Sigmoid colon (tissue), 7 donors: Measurements from ENCODE around the gene PAX5. TPM values are rescaled to one million over a fixed set of nuclear protein-coding genes. Genes with fewer than 3 reads are reported as not detected.
A peak's percentile ranks its signal among the peaks of the same experiment; 100 is the strongest.

ENCODE experiments used
- DNase-seq: peaks from one replicate; pipeline ENCODE4 v3.0.0-alpha.2; 2019
- H3K27ac ChIP-seq, 4 donors: fragments of 200-600 bp; sonication (generic); one replicate each; pipeline ENCODE4 v1.5.1; 2016 to 2019; ENCODE audit warnings: mild to moderate bottlenecking in 1 of 4
- H3K27me3 ChIP-seq, 3 donors: fragments of 200-600 bp; sonication (generic); one replicate each; pipeline ENCODE4 v1.5.1; 2019; ENCODE audit warnings: mild to moderate bottlenecking in 1 of 3
- H3K36me3 ChIP-seq, 4 donors: fragments of 200-600 bp; sonication (generic); one replicate each; pipeline ENCODE4 v1.5.1; 2016 to 2019
- H3K4me1 ChIP-seq, 4 donors: fragments of 200-600 bp; sonication (generic); one replicate each; pipeline ENCODE4 v1.5.1; 2017 to 2019
- H3K4me3 ChIP-seq, 4 donors: fragments of 200-600 bp; sonication (generic); one replicate each; pipeline ENCODE4 v1.5.1; 2017 to 2019; ENCODE audit warnings: mild to moderate bottlenecking in 2 of 4, moderate library complexity in 1 of 4
- H3K9me3 ChIP-seq, 4 donors: fragments of 200-600 bp in 3 of 4; sonication (generic) in 3 of 4; one replicate each; pipeline versions ENCODE4 v1.5.1 to v1.6.1; 2013 to 2019
- EP300 ChIP-seq, 4 donors: sonication (generic); formaldehyde crosslinking; IDR thresholded peaks; one replicate each; pipeline ENCODE4 v1.6.1; 2017; ENCODE audit warnings: antibody characterized with exemption in 4 of 4
- POLR2A ChIP-seq, 2 donors: fragments of 450-650 bp; IDR thresholded peaks; one replicate each; pipeline ENCODE4 v1.6.1; 2016; ENCODE audit warnings: antibody characterized with exemption in 2 of 2, mild to moderate bottlenecking in 2 of 2, moderate library complexity in 2 of 2
- POLR2AphosphoS5 ChIP-seq, 4 donors: sonication (generic); formaldehyde crosslinking; IDR thresholded peaks; one replicate each; pipeline ENCODE4 v1.6.1; 2017; ENCODE audit warnings: antibody characterized with exemption in 4 of 4
- WGBS, 2 donors: extraction: QIAGEN DNeasy Blood & Tissue Kit; methylation state at CpG; one replicate each; pipeline ENCODE4 v1.1.7; 2013; 5-methylcytosine and 5-hydroxymethylcytosine counted together
- intact Hi-C: fragments of 100-400 bp; cut with DNase I; formaldehyde crosslinking; loops from one replicate; pipeline ENCODE4 v1.15.1; 2023
- polyA plus RNA-seq, 3 donors: library from polyadenylated mRNA; stranded (reverse); fragments of 200-250 nt; gene quantifications; one replicate each; pipeline ENCODE4 v1.2.3, GENCODE V29; 2013
- total RNA-seq, 4 donors: library from RNA; depleted of rRNA; stranded (reverse); fragments of >200 nt; gene quantifications; one replicate each; pipeline ENCODE4 v1.1.0, GENCODE V29; 2016
- TF ChIP-seq, protein P1 (sequence below), 4 experiments: fragments of 450-650 bp in 3 of 4; fragments of 200-600 bp in 1 of 4; IDR thresholded peaks; one replicate each; pipeline ENCODE4 v1.5.1; 2016 to 2019; ENCODE audit warnings: antibody characterized with exemption in 4 of 4, mild to moderate bottlenecking in 3 of 4, moderate library complexity in 2 of 4
- donor health status: healthy with polysubstance abuse.
- donor health status: Bipolar disorder and iron deficiency.
- donor health status: healthy.

PAX5 gene
- total and polyA plus RNA-seq, 7 donors, result under 0.01 to 20.1 (median 0.23) TPM; not detected in 4

DNA sequence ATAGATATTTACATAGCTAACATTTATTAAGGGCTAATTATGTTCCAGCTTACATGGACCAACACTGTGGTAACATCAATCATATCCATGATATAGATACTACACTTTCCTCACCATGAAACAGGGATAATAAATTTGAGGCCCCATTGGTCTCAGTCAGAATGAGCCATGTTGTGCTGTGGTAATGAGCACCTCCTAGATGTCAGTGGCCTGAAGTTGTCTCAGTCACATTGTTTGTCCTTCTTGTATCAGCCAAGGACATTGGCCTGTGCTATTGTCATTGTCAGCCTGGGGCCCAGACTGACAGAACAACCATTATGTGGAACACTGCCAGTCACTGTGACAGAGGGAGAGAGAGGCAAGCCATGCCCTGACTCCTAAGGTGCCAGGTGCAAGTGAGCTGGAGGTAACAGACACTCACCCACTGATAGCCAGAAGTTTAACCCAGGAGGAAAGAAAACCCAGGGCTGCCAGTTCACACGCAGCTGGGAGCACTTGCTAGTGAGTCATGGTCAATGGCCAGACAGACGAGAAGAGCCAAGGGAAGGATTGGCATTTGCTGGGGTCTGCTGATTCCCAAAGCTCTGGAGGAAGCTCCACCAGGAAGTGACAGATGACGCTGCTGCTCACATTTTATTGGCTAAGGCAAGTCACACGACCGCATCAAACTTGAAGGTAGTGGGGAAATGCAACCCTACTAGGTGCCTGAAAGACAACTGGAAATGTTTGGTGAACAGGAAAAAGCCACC lies 237.2 kb downstream of the PAX5 start:
- Histone ChIP-seq H3K27me3 (peaks cover 0 to 12% (median 0%) of the 10 kb centered on the region in 3 donors), H3K9me3 (peaks cover 0 to 8% (median 3%) of the 10 kb centered on the region in 4 donors), H3K4me1 (no peaks in the 10 kb centered on the region), H3K36me3 (no peaks in the 10 kb centered on the region), H3K27ac (no peak overlapping the region), H3K4me3 (no peak overlapping the region)
- DNase-seq, result peak; percentile 26
- TF ChIP-seq POLR2AphosphoS5 (IDR thresholded peaks at IDR 0.05), result no peak
- no peak for TF ChIP-seq POLR2A (IDR thresholded peaks at IDR 0.05)
- no peak for TF ChIP-seq EP300 (IDR thresholded peaks at IDR 0.05)
- TF ChIP-seq, protein P1, sequence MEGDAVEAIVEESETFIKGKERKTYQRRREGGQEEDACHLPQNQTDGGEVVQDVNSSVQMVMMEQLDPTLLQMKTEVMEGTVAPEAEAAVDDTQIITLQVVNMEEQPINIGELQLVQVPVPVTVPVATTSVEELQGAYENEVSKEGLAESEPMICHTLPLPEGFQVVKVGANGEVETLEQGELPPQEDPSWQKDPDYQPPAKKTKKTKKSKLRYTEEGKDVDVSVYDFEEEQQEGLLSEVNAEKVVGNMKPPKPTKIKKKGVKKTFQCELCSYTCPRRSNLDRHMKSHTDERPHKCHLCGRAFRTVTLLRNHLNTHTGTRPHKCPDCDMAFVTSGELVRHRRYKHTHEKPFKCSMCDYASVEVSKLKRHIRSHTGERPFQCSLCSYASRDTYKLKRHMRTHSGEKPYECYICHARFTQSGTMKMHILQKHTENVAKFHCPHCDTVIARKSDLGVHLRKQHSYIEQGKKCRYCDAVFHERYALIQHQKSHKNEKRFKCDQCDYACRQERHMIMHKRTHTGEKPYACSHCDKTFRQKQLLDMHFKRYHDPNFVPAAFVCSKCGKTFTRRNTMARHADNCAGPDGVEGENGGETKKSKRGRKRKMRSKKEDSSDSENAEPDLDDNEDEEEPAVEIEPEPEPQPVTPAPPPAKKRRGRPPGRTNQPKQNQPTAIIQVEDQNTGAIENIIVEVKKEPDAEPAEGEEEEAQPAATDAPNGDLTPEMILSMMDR (IDR thresholded peaks at IDR 0.05), result no peak
- intact Hi-C loops, result no loop called here
- WGBS, 2 donors, result 56 to 86% methylated on average over 5 of the region's 5 CpGs

DNA sequence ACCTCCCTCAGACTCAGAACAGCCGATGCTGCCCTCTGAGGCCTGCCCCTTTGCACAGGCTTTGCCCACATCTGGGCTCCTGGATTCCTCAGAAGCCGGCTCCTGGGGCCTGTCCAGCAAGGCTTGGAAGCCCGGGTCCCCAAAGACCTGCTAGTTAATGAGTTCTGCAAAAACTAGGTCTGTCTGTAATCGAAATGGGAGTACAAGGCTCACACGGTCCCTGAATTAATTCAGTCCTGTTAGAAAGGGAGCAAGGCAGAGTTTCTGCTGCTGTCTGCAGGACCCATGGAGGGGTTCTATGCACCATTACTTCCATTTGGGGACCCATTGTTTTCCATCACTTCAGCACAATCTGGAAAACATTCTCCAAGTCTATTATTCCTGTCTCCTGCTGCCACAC lies 239.6 kb downstream of the PAX5 start:
- peaks cover 0 to 8% (median 3%) of the 10 kb centered on the region in 4 donors for H3K9me3 ChIP-seq
- no peaks in the 10 kb centered on the region for H3K27me3 ChIP-seq
- 67 to 79% methylated on average over 5 of the region's 5 CpGs for WGBS, 2 donors
- H3K36me3 ChIP-seq, result no peaks in the 10 kb centered on the region
- no peak for DNase-seq
- intact Hi-C loops, result no loop called here
- no peak overlapping the region for H3K4me3 ChIP-seq
- no peaks in the 10 kb centered on the region for H3K4me1 ChIP-seq
- TF ChIP-seq POLR2AphosphoS5 (IDR thresholded peaks at IDR 0.05) (no peak), POLR2A (IDR thresholded peaks at IDR 0.05) (no peak), EP300 (IDR thresholded peaks at IDR 0.05) (no peak)
- TF ChIP-seq, protein P1 (IDR thresholded peaks at IDR 0.05), result no peak
- no peak overlapping the region for H3K27ac ChIP-seq

DNA sequence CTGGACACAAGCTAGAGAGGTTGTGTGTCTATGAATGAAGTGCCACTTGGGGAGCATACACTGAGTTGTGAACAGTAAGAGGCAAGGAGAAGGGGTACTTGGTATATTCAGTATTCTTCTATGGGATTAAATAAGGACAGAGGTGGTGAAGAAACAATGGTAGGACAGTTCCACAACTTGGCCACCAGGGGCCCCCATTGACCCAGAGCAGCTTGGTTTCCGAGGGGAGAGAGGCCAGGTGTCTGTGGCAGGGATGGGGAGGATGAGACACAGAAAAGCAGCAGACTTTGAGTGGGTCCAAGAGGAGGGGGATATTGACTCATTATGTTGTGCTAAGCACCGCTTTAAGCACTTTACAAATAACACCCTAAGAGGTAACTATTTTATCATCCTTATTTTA lies 240.8 kb downstream of the PAX5 start:
- intact Hi-C loops, result no loop called here
- Histone ChIP-seq H3K9me3 (peaks cover 0 to 8% (median 3%) of the 10 kb centered on the region in 4 donors), H3K27me3 (no peaks in the 10 kb centered on the region), H3K4me1 (no peaks in the 10 kb centered on the region), H3K27ac (no peak overlapping the region), H3K4me3 (no peak overlapping the region), H3K36me3 (no peaks in the 10 kb centered on the region)
- DNase-seq, result no peak
- TF ChIP-seq, protein P1 (IDR thresholded peaks at IDR 0.05), result no peak
- TF ChIP-seq POLR2A (IDR thresholded peaks at IDR 0.05), result no peak
- TF ChIP-seq EP300 (IDR thresholded peaks at IDR 0.05), result no peak
- no peak for TF ChIP-seq POLR2AphosphoS5 (IDR thresholded peaks at IDR 0.05)
- 69 to 82% methylated on average over 2 of the region's 2 CpGs for WGBS, 2 donors

DNA sequence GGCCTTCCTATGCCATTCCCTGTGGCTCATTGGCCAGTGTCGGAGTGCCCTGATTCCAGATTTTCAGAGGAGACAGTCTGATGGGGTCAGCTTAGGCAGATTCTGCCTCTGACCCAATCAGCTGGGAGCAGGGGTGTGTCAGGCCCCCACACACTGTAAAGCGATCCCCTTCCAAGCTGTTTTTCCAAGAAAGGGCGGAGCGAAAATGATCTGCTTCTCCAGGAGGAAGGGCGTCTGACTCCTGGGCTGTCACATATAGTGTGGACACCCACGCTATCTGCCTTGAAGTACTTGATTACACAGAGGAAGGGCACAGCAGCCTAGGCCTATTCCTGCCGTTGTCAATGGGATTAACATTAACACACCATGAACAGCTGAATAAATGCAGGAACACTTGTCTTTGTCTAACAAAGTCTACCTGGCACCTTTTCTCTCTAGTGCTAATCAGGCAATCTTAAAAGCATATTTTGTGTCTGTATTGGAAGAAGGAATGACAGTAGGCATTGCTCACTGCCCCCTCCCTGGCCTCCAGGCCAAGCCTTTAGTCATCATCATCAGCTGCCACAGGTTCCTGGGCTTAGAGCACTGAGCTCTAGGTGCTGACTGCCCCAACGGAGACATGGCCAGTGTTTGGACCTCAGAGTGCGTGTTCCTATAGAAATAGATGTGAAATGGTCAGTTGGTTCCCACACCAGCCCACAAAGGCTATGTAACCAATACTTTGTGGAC lies 242.7 kb downstream of the PAX5 start:
- no peak for DNase-seq
- Histone ChIP-seq H3K36me3 (no peaks in the 10 kb centered on the region), H3K27ac (no peak overlapping the region), H3K27me3 (no peaks in the 10 kb centered on the region), H3K9me3 (peaks cover 0 to 8% (median 3%) of the 10 kb centered on the region in 4 donors), H3K4me1 (no peaks in the 10 kb centered on the region), H3K4me3 (no peak overlapping the region)
- TF ChIP-seq EP300 (IDR thresholded peaks at IDR 0.05) (no peak), POLR2A (IDR thresholded peaks at IDR 0.05) (no peak)
- TF ChIP-seq, protein P1 (IDR thresholded peaks at IDR 0.05), result no peak
- 81 to 82% methylated on average over 9 of the region's 9 CpGs for WGBS, 2 donors
- intact Hi-C loops, result no loop called here
